HepG2 (cell line): ENCODE results near the gene TMEM215. TPM values are rescaled to one million over a fixed set of nuclear protein-coding genes. Genes with fewer than 3 reads are reported as not detected.
A peak's percentile ranks its signal among the peaks of the same experiment; 100 is the strongest.

Experiments used
- ATAC-seq: fragments of 200-7000 bp; cut with Tn5 transposase; 3 replicates; pipeline ENCODE4 v1.9.1; 2020; ENCODE audit warnings: mild to moderate bottlenecking, moderate library complexity
- BruUV-seq: library from RNA; stranded (reverse); fragments of 400-500 nt; replicated peaks from 2 replicates; lab custom pipeline; 2021; lab: Mats Ljungman, UMichigan
- CTCF ChIA-PET: fragments of 300-600 bp; formaldehyde crosslinking; extraction: SDS; loops from one replicate; lab custom pipeline; 2021; ENCODE audit warnings: low total read pairs, inconsistent platforms, low intra/inter-chr PET ratio; lab: Yijun Ruan, JAX
- POLR2A ChIA-PET: fragments of 350-600 bp; sonication (Branson Sonifier 250); formaldehyde crosslinking; loops from one replicate; lab custom pipeline; 2020; ENCODE audit warnings: antibody characterized with exemption, inconsistent platforms; lab: Yijun Ruan, JAX
- DNase-seq: peaks from one replicate; pipeline ENCODE4 v3.0.0-alpha.2; 2015; ENCODE audit warnings: low spot score
- FAIRE-seq: peaks from 3 replicates; lab custom pipeline; 2011; peaks lifted over from hg19 to GRCh38; lab: Jason Lieb, UNC
- H2AFZ ChIP-seq: one replicate; pipeline ENCODE4 v1.6.1; 2011; ENCODE audit warnings: low read length, inconsistent platforms
- H3K27ac ChIP-seq: fragments of 300-600 bp; 3 replicates; pipeline ENCODE4 v1.8.0; 2011; ENCODE audit warnings: mixed run types, mild to moderate bottlenecking, mixed read lengths, low read length, inconsistent platforms; ENCODE audit not compliant: insufficient read depth; ENCODE audit errors: extremely low read length
- H3K27me3 ChIP-seq, 2 experiments: fragments of 200-600 bp in 1 of 2; 2 replicates in 1 of 2; 3 replicates in 1 of 2; pipeline versions ENCODE4 v1.6.0 to v1.8.0; 2011; ENCODE audit warnings: low read length in 2 of 2, mild to moderate bottlenecking in 2 of 2, moderate library complexity in 2 of 2, inconsistent platforms in 1 of 2; ENCODE audit not compliant: insufficient read depth in 2 of 2, control insufficient read depth in 1 of 2
- H3K36me3 ChIP-seq, 2 experiments: fragments of 200-600 bp in 1 of 2; replicated peaks in 1 of 2; 2 replicates in 1 of 2; 3 replicates in 1 of 2; pipeline versions ENCODE4 v1.5.1 to v1.8.0; 2011; ENCODE audit warnings: low read length in 2 of 2, inconsistent platforms in 1 of 2; ENCODE audit not compliant: insufficient read depth in 2 of 2, control insufficient read depth in 1 of 2
- H3K4me1 ChIP-seq: 2 replicates; pipeline ENCODE4 v1.5.1; 2012; ENCODE audit warnings: low read length, inconsistent platforms; ENCODE audit not compliant: insufficient read depth
- H3K4me2 ChIP-seq: 2 replicates; pipeline ENCODE4 v1.6.0; 2011; ENCODE audit warnings: low read depth, low read length, inconsistent platforms
- H3K4me3 ChIP-seq, 3 experiments: fragments of 200-600 bp in 1 of 3; sonication (generic), shearing (Covaris generic) in 1 of 3; replicated peaks in 1 of 3; 2 replicates each; pipeline ENCODE4 v1.5.1; 2011 to 2016; ENCODE audit warnings: low read length in 3 of 3, inconsistent platforms in 2 of 3, low read depth in 2 of 3, mild to moderate bottlenecking in 2 of 3, control low read depth in 1 of 3, mixed read lengths in 1 of 3; ENCODE audit not compliant: insufficient read depth in 1 of 3
- H3K79me2 ChIP-seq: one replicate; pipeline ENCODE4 v1.6.1; 2011; ENCODE audit warnings: low read length, inconsistent platforms; ENCODE audit not compliant: insufficient read depth
- H3K9ac ChIP-seq: 2 replicates; pipeline ENCODE4 v1.6.0; 2011; ENCODE audit warnings: mild to moderate bottlenecking, low read depth, low read length, inconsistent platforms; ENCODE audit not compliant: insufficient read depth
- H3K9me3 ChIP-seq: 2 replicates; pipeline ENCODE4 v1.5.1; 2012; ENCODE audit warnings: mild to moderate bottlenecking, low read length
- H4K20me1 ChIP-seq: 2 replicates; pipeline ENCODE4 v1.6.0; 2011; ENCODE audit warnings: inconsistent platforms, mild to moderate bottlenecking, low read length, moderate library complexity; ENCODE audit not compliant: insufficient read depth
- CEBPB ChIP-seq: IDR thresholded peaks from 2 replicates; pipeline ENCODE4 v1.6.1; 2011; ENCODE audit warnings: low read depth, low read length, improper control_type of control experiment, borderline replicate concordance
- CENPX ChIP-seq: sonication (generic); formaldehyde crosslinking; IDR thresholded peaks from 2 replicates; pipeline ENCODE4 v1.9.0; 2021; ENCODE audit warnings: mild to moderate bottlenecking, missing genetic modification reagents, moderate library complexity
- GZF1 ChIP-seq: sonication (generic); formaldehyde crosslinking; IDR thresholded peaks from 2 replicates; pipeline ENCODE4 v1.5.1; 2020; ENCODE audit warnings: mild to moderate bottlenecking, missing genetic modification reagents
- MNT ChIP-seq: fragments of 450-650 bp; IDR thresholded peaks from 2 replicates; pipeline ENCODE4 v1.6.1; 2016
- WIZ ChIP-seq: sonication (generic); formaldehyde crosslinking; IDR thresholded peaks from 2 replicates; pipeline ENCODE4 v1.5.1; 2020; ENCODE audit warnings: mild to moderate bottlenecking, missing genetic modification reagents
- ZNF350 ChIP-seq: sonication (generic); formaldehyde crosslinking; IDR thresholded peaks from 2 replicates; pipeline ENCODE4 v1.4.0; 2020; ENCODE audit warnings: mild to moderate bottlenecking, low read depth, missing genetic modification reagents, borderline replicate concordance
- ZNF609 ChIP-seq: sonication (generic); formaldehyde crosslinking; IDR thresholded peaks from 2 replicates; pipeline ENCODE4 v1.4.0; 2020; ENCODE audit warnings: mild to moderate bottlenecking, missing genetic modification reagents, borderline replicate concordance
- ZSCAN22 ChIP-seq: sonication (generic); formaldehyde crosslinking; IDR thresholded peaks from 2 replicates; pipeline ENCODE4 v1.4.0; 2020; ENCODE audit warnings: mild to moderate bottlenecking, missing genetic modification reagents
- WGBS: methylation state at CpG from one replicate; pipeline ENCODE4 v1.1.6; 2017; ENCODE audit warnings: low lambda C conversion rate; 5-methylcytosine and 5-hydroxymethylcytosine counted together
- in situ Hi-C: cut with HindIII; loops from 2 replicates; pipeline ENCODE4 v1.10.0; 2017; ENCODE audit warnings: low pct_unique_long_range_greater_than_20kb; ENCODE audit not compliant: extremely low pct_ligation_motif_present
- intact Hi-C: fragments of 100-400 bp; cut with micrococcal nuclease; formaldehyde crosslinking; loops from one replicate; pipeline ENCODE4 v1.10.0; 2022; ENCODE audit not compliant: unreplicated experiment
- polyA plus RNA-seq, 8 experiments: library from polyadenylated mRNA; depleted of rRNA in 3 of 8; stranded (reverse) in 7 of 8; unstranded in 1 of 8; fragments of >200 nt; fragmentation: Illumina TruSeq in 4 of 8; extraction: Trizol in 4 of 8; gene quantifications; 2 replicates each; pipeline versions ENCODE4 v1.2.1 to v1.2.3, GENCODE V29; 2011 to 2016; ENCODE audit warnings: low read depth in 4 of 8, missing spikeins in 1 of 8, mixed read lengths in 1 of 8; ENCODE audit not compliant: insufficient read depth in 1 of 8
- total RNA-seq, 5 experiments: library from RNA; depleted of rRNA; stranded (reverse); fragments of >200 nt; fragmentation: Illumina TruSeq; extraction: Trizol; gene quantifications; 2 replicates each; pipeline ENCODE4 v1.2.3, GENCODE V29; 2016; ENCODE audit warnings: low read depth in 1 of 5

The TMEM215 gene
- total and polyA plus RNA-seq, 2 of the 13 experiments (the other 11 are each of a cell fraction or from before 2014, with no cell fraction given): not detected

GRCh38 chr9:32820322-32820721, 37.0 kb downstream of the TMEM215 start:
- no peak overlapping the region for H3K27ac ChIP-seq
- intact Hi-C loops: no loop called here
- H3K79me2 ChIP-seq: no peaks in the 10 kb centered on the region
- H3K4me3 ChIP-seq: no peak overlapping the region
- peaks cover 1 to 30% of the 10 kb centered on the region in 2 experiments; a peak in 2 of 5 replicates for H3K27me3 ChIP-seq
- BruUV-seq: no TSS peak
- H3K4me2 ChIP-seq: no peak overlapping the region
- no peak overlapping the region for H3K9ac ChIP-seq
- TF ChIP-seq GZF1 (CRISPR knock-in tag) (no peak), ZNF350 (CRISPR knock-in tag) (no peak), MNT (peak; percentile 70), CEBPB (no peak), WIZ (no peak)
- 0% methylated on average over 3 of the region's 4 CpGs for WGBS
- ChIA-PET CTCF (no interaction called here), POLR2A (no interaction called here)
- no peaks in the 10 kb centered on the region for H4K20me1 ChIP-seq
- no peaks in the 10 kb centered on the region for H3K9me3 ChIP-seq
- FAIRE-seq (no peak), DNase-seq (no peak), ATAC-seq (no peak)
- in situ Hi-C loops: no loop called here
- H3K36me3 ChIP-seq: no peaks in the 10 kb centered on the region
- H3K4me1 ChIP-seq: no peaks in the 10 kb centered on the region
- no peak overlapping the region for H2AFZ ChIP-seq

DNA sequence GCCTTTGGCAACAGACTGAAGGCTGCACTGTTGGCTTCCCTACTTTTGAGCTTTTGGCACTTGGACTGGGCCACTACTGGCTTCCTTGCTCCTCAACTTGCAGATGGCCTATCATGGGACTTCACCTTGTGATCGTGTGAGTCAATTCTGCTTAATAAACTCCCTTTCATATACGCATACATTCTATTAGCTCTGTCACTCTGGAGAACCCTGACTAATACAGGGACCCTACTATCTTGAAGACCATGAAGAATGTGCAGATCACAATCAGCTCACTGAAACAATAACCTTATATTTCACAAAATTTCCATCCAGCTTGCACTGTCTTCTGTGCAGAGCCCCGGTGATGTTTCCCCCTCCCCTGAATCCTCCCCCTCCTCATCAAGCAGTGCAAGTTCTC, 39.8 kb downstream of the TMEM215 start:
- Histone ChIP-seq H2AFZ (no peak overlapping the region), H3K4me1 (no peaks in the 10 kb centered on the region), H3K9me3 (no peaks in the 10 kb centered on the region), H3K9ac (no peak overlapping the region), H3K79me2 (no peaks in the 10 kb centered on the region), H3K27ac (no peak overlapping the region), H3K36me3 (no peaks in the 10 kb centered on the region), H3K27me3 (peaks cover 0 to 21% of the 10 kb centered on the region in 2 experiments; a peak in 2 of 5 replicates), H4K20me1 (no peaks in the 10 kb centered on the region), H3K4me3 (no peak overlapping the region), H3K4me2 (no peak overlapping the region)
- TF ChIP-seq ZNF609 (CRISPR knock-in tag) (no peak), CENPX (CRISPR knock-in tag) (no peak), ZSCAN22 (CRISPR knock-in tag) (no peak)
- no peak for DNase-seq
- ChIA-PET POLR2A (no interaction called here), CTCF (no interaction called here)
- no peak for ATAC-seq
- FAIRE-seq: no peak
- BruUV-seq: no TSS peak
- WGBS: 1% methylated on average over 3 of the region's 3 CpGs
- intact Hi-C loops (no loop called here), in situ Hi-C loops (no loop called here)
